Naive thymus-derived CD8-positive, alpha-beta T cell (primary cell): Measurements from ENCODE around the gene EEA1. TPM values are rescaled to one million over a fixed set of nuclear protein-coding genes. Genes with fewer than 3 reads are reported as not detected.

Experiments used
- polyA plus RNA-seq, 3 donors: library from polyadenylated mRNA; unstranded; fragments of 300-500 nt; fragmentation: Illumina TruSeq; gene quantifications; one replicate each; pipeline ENCODE4 v1.2.3, GENCODE V29; 2021
- total RNA-seq, 8 experiments: library from RNA in 2 of 8; stranded (reverse) in 2 of 8; gene quantifications; one replicate each; pipeline ENCODE4 v1.2.3 and lab custom pipeline; 2021 to 2026

Gene EEA1
- total and polyA plus RNA-seq, 5 experiments from 2014 or later: 6.8 to 22.0 (median 13.3) TPM

Other genes with a start within 250 kb of the EEA1 start
- not detected for gene PLEKHG7, start 226.3 kb downstream of the EEA1 start, total RNA-seq
- not detected for gene PLEKHG7, start 226.3 kb downstream of the EEA1 start, polyA plus RNA-seq